GM10248 (cell line): Measurements from ENCODE around the gene PTPRG.

ENCODE experiments used
- CTCF ChIA-PET: fragments of 300-600 bp; sonication (Branson Sonifier 250); formaldehyde crosslinking; extraction: SDS; loops from one replicate; lab custom pipeline; 2021; ENCODE audit warnings: antibody characterized with exemption; lab: Yijun Ruan, JAX
- POLR2A ChIA-PET: fragments of 350-650 bp; sonication (Branson Sonifier 250); formaldehyde crosslinking; extraction: SDS; loops from one replicate; lab custom pipeline; 2020; ENCODE audit warnings: antibody characterized with exemption; lab: Yijun Ruan, JAX
- DNase-seq: peaks from one replicate; pipeline ENCODE4 v3.0.0; 2012; ENCODE audit errors: extremely low spot score
- CTCF ChIP-seq: IDR thresholded peaks from 2 replicates; pipeline ENCODE4 v1.5.1; 2012; ENCODE audit warnings: mild to moderate bottlenecking, low read depth; ENCODE audit errors: extremely low read depth, missing control alignments, control extremely low read depth

PTPRG gene

GRCh38 chr3:61727435-61727834, 166.1 kb downstream of the PTPRG start:
- POLR2A ChIA-PET = no interaction called here

GRCh38 chr3:61729038-61729634, 167.8 kb downstream of the PTPRG start:
- ChIA-PET CTCF (no interaction called here), POLR2A (no interaction called here)
- no peak for DNase-seq
- no peak for TF ChIP-seq CTCF

More at GRCh38 chr3:61727435-61727834, 166.1 kb downstream of the PTPRG start:
- no peak for DNase-seq
- CTCF ChIA-PET = interaction anchor here (1.5 kb wide), 1 partner anchor 13 kb away, joined by 4 read pairs; no protein-coding TSS in a partner anchor
- TF ChIP-seq CTCF = no peak

DNA sequence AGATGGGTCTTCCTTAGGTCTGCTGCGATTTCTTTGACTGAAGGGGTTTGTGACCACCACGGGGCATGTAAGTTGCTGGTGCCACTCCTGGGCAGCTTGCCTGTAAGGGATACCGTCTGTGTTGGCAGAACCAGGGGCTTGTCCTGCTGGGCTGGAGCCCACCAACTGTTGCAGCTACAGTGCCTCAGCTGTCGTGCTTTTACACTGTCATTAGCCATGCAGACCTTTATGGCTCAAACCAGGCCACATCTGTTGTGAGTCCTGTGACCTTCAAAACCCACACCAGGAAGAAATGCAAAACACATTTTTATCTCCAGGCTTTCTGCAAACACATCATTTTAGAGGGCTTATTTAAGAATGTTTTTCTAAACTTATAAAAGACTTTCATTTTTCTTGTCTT, 168.7 kb downstream of the PTPRG start:
- no peak for DNase-seq
- ChIA-PET CTCF (no interaction called here), POLR2A (no interaction called here)
- no peak for TF ChIP-seq CTCF

DNA sequence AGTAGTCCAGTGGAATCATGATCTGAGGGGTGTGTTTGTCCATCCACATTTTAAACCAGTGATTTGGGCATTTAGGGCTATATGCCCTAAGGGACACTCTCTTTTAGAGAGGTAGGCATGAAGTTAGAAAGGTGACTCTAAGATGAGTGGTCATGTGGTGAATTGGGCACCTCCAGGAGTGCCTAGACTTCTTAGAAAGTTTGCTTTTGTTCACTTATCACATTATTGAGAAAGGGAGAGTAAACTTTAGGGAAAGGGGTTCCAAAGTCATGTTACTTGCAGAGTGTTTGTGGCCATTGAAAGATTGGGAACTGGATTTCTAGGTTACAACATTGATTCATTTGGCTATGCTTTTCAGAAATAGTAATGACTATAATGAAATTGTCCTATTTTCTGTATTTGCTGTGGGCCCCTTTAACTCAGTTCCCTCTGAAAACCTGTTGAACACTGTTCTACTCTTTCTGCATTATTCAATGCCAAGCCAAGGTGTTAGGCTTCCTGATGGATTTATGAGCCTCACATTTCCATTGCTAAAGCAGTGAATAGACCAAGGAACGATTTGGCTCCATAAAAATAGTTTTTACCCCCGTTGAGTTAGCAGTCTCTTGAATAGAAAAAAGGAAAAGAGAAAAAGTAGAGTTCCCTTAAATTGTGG, 169.3 kb downstream of the PTPRG start:
- ChIA-PET POLR2A (no interaction called here), CTCF (no interaction called here)
- DNase-seq = no peak
- no peak for TF ChIP-seq CTCF

- CTCF ChIA-PET = no interaction called here
- no peak for DNase-seq
- no peak for TF ChIP-seq CTCF
- POLR2A ChIA-PET = no interaction called here
Observed at GRCh38 chr3:61733000-61733399, 171.6 kb downstream of the PTPRG start.

DNA sequence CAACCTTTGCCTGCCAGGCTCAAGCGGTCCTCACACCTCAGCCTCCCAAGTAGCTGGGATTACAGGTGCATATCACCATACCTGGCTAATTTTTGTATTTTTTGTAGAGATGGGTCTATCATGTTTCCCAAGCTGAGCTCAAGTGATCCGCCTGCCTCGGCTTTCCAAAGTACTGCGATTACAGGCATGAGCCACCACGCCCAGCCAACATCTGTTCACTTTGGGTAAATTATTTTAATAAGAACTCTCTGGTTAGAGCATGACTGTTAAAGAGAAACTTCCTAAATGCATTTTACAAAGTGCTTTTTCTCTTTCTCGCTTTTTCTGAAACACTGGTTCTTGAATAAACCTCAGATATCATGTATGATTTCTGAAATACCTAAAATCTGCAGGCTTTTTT, 172.5 kb downstream of the PTPRG start:
- DNase-seq = no peak
- no peak for TF ChIP-seq CTCF
- POLR2A ChIA-PET = no interaction called here
- CTCF ChIA-PET = no interaction called here
